GM21825 (cell line): ENCODE results near the gene GAPDHS.

Experiments used
- ATAC-seq: cut with Tn5 transposase; IDR thresholded peaks from one replicate; pipeline ENCODE4 v1.9.1; 2021; ENCODE audit warnings: mild to moderate bottlenecking, moderate library complexity; ENCODE audit not compliant: unreplicated experiment

The GAPDHS gene

DNA sequence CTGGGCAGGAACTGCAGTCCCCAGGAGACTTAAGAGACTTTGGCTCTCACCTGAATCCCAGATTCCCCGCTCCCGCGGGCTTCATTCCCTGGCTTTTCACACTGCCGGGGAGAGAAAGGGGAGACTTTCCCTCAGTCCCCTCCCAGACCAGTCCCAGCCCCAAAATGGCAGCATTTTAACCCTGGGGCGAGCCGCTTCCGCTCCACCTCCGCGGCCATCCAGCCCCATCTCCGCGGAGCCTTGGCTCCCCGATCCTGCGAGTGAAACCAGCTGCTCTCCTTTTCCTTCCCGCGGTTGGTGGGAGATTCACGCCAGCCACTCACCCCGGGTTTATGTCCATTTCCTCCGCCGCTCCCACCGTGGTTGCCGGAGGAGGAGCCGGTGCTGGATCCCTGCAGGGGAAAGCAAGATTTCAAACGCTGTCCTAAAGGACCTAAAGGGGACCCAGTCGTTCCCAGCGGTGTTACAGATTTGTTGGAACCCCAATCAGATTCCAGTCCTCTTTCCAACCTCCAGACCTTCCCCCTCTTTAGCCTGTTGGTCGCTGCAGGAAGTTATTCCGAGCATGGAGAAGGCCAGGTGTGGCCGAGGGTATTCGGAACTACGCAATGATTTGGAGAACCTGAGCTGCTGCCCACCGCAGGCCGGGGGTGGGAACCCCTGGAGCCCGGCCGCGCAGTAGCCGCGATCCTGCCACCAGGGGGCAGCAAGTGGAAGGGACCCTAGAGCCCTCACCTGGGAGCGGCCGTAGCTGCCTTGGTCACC lies 23.2 kb upstream of the GAPDHS start:
- ATAC-seq, result peak; percentile 46

DNA sequence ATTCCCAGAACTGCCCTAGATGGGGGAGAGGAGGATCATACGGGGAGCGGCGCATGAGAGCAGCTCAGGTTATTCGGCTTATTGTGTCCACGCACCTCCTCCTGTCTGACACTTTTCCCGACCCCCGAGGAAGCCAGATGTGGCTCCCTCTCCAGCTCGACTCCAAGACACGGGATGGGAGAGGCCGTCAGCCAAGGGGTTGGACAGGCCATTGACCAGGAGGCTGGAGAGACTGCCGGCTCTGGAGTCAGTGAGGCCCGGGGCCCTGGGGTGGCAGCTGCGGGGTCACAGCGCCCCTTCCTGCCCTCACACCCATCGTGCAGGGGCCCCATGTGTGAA lies 22.7 kb upstream of the GAPDHS start:
- no peak for ATAC-seq

DNA sequence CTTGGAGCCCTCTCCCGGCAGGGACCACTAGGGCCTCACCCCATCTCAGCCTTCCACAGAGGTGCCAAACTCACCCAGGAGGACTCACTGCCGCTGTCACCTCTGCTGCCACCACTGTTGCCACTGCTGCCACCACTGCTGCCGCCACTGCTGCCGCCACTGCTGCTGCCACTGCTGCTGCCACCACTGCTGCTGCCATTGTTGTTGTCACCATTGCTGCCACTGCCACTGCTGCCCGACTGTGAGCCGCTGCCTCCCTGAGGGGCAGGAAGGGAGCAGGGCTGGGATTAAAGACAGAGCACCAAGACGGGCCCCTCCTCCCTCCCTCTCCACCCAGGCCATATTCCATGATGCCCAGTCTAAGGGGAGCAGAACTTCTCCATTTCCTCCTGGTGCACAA lies 21.9 kb upstream of the GAPDHS start:
- ATAC-seq, result no peak

DNA sequence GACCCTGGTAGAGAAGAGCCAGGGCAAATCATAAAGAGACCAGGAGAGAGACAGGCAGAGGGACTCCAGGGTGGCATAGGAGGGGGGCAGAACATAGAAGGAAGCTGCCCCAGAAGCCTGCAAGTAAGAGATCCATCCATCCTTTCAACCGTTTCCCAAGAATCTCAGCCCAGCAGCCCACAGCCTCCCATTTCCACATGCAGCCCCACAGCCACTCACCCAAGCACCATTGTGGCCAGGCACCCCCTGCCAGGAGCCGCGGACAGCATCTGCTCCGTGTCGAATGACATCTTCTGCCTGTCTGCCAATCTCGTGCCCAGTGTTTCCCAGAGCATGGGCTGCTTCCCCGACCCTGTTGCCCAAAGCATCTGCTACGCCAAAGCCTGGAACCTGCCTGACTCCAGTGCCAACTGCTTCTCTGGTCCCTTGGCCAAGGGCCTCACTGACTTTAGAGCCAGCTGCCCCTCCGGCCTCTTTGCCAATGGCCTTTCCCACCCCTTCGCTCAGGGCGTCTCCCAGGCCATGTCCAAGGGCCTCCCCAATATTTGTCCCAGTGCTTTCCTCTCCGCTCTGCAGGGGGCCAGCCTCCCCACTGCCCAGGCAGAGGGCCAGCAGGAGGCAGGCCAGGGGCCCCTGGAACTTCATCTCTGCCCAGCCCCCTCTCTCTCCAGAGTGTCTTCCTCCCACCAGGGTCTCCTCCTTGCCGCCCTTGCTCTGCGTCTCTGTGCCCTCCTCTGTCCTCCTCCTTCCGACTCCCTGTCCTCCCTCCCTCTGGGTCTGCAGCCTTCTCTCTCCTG lies 20.2 kb upstream of the GAPDHS start:
- ATAC-seq, result no peak

DNA sequence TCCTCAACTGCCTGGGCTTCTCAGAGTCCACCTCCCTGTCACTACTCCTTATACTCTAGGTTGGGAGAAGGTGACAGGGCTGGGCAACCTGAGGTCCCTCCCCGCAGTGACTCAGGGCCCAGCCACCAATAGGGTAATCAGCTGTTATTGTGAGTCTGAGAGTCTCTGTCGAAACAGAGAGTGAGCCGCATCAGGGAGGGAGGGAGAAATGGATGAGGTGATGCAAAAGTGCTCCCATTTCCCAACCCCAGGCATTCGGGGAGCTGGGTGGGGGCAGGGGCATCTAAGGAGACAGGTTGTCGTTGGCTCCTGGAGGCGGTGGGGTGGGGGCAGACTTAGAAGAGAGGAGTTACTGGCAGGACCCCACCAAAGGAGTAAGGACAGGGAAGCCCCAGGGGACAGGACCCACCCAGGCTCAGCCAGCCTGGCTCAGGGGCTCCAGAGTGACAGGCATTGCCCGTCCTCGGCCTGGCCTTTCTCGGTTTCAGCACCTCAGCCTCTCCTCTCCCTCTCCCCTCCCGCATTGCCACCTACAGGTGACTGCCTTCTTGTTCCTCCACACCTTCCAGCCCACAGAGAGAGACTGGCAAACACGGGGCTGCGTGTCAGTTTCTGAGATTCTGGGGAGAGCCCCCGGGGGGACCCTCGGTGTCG lies 19.5 kb upstream of the GAPDHS start, which contains the start of gene DMKN:
Gene DMKN (minus strand): TSS at position 22 of the 654 bp plus-strand sequence. CDS start 174 bp downstream, outside the sequence.
- no peak for ATAC-seq

DNA sequence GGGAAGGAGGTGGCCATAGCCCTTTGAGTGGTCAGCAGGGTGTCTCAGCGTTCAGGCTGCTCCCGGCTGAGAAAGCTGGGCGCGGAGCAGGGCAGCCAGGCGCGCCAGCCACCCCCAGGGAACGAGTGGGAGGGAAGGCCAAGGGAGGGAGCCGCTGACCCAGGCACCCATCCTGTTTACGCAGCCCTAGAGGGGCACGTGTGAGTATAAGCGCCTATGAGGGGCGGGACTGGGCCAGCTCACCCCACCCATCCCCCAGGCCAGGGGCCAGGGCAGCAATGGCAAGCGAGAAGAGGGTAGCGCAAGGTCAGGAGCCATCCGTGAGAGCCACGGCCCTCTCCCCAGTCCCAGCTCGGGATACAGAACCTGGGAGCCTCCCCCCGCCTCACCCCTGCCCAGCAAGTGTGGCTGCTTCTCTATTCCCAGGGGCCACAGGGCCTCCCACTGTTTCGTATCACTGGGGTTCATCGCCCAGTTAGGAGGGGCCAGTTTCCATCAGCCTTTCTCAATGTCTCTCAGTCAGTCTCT lies 18.9 kb upstream of the GAPDHS start:
- ATAC-seq, result no peak

DNA sequence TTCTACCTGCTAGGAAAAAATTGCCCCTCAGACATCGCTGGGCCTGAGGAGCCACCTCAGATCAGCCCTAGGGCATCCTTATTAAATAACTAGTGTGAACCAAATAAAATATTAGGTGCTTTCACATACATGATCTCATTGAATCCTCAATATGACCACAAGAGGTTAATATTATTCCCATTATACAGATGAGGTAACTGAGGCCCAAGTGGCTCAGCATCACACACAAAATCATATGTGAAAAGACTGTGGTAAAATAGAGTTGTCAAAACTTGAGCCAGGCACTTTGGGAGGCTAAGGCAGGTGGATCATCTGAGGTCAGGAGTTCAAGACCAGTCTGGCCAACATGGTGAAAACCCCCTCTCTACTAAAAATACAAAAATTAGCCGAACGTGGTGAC lies 16.9 kb upstream of the GAPDHS start:
- ATAC-seq, result no peak

DNA sequence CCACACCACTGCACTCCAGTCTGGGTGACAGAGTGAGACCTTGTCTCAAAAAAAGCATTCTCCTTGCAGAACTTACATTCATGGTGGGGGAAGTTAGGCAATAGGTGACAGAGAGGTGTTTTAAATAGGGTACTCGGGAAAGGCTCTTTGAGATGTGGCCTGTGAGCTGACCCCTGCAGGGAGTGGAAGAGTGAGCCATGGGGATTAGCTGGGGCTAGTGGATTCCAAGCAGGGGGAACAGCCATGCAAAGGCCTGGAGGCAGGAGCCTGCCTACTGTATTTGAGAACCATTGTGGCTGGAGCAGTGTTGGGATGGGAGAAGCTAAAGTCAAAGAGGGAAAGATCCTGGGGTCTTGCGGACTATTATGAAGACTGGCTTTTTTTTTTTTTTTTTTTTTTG lies 15.9 kb upstream of the GAPDHS start:
- ATAC-seq, result no peak

DNA sequence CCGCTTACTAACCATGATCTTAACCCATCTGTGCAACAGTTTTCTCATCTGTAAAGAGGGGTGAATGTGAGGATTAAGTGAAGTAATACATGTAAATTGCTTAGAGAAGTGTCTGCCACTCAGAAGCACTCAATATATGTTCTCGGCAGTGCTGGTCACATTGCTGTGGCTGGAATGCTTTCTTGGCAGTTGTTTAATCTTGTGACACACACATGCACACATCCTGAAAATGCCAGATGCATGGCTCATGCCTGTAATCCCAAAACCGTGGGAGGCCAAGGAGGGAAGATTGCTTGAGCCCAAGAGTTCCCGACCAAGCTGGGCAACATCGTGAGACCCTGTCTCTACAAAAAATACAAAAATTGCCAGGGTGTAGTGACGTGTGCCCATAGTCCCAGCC lies 14.9 kb upstream of the GAPDHS start:
- no peak for ATAC-seq

DNA sequence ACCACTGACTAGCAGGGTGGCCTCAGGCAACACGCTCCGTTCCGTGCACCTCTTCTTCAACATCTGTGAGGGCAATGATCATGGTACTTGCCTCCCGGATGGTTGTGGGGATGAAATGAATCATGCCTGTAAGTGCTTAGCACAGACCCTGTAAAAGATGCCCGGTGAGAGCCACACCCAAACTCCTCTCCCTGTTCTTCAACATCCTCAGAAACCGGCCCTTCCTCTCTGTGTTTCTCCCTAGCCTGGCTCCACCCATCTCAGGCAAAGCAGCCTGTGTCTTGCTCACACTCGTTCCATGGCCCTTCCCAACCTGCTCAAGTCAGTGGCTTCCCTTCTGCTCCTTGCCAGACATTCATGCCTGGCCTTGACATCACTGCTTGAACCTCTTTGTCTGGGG lies 14.0 kb upstream of the GAPDHS start:
- ATAC-seq, result no peak

DNA sequence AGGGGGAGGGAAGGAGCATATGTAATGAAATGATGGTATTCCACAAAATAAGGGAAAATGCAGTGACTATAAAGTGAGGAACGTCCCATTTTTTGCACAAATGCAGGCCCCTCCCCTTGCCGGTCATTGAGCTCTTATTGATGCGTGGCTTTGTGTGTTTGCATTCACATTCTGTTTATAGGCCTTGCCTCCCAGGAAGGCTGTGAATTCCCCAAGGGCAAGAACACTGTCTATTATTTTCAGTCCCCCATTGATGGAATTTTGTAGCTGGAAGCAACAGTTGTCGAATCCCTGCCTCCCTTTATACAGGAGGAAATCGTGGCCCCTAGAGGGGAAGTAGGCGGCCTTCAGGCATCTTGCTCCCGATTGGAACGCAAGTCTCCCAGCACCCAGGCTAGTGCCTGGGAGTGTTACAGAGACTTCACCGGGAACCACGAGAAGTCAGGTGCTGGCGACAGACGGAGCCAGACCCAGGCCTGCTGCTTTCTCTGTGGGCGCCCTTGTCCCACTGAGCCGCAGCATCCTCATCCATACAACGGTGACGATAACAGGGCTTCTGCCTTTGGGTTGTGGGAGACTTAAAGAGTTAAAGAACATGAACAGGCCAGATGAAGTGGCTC lies 12.0 kb upstream of the GAPDHS start:
- ATAC-seq, result no peak

DNA sequence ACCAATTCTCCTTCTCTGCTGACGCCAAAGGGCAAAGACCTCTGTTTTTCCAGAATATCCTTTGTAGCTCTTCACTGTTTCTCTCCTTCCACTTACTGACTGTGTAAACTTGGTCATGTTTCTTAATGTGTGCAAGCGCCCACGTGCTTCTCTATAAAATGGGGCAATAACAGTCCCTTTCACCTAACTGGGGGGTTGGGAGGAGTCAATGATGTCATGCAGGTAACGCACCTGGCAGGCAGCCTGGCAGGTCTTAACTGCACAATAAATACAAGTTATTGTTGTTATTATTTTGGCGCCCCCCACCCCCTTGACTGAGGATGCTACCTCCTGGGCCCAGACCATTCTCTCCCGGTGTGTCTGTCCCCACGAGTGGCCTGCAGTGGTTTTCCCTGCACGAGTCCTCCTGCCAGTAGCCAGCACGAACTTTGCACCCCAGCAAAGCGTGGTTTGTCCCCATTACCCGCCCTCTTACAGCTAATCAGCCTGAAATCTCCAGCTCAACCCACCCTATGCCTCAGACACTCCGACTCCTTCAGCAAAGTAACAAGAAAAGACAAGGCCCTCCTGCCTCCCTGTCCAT lies 10.4 kb upstream of the GAPDHS start:
- ATAC-seq, result no peak

DNA sequence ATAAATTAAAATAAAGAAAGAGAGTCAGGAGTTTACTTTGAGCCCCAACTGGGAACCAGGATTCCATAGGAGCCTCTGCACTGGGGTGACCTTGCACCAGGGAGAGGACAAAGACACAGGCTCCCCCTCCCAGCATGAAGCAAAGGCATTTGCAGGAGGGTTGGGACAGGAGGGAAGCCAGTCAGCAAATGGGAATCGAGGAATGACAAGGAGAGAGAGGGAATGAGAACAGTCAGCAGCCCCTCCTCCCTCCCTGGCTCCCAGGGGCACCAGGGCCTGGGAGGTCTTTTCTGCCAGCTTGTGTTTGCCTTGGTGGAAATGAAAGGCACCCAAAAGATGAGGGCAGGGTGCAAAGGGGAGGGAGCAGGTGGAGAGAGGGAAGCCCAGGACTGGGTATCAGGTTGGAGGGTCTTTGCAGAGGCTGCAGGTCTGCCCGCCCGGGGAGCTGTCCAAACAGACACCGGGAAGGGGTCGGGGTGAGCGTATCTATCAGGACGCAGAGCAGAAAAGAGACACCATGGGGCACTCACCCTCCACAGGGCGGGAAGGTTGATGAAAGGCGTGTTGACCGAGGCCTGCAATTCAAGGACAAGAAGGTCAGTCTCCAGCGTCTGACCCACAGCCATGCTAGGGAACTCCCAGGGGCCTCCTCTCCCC lies 8.9 kb upstream of the GAPDHS start:
- ATAC-seq, result no peak

DNA sequence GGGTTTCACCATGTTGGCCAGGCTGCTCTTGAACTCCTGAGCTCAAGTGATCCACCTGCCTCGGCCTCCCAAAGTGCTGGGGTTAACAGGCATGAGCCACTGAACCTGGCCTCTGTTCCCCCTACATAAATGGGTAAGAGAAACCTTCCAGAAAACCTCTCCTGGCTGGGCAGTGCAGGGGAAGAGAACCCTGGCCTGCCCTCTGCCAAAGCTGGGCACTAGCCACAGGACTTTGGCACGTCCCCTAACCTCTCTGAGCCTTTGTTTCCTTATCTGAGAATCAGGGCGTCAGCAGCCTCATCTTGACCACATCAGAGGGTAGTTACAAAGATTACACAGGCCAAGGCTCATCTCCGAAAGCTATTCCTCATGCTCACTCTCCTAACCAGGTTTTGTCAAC lies 7.4 kb upstream of the GAPDHS start:
- ATAC-seq, result no peak

DNA sequence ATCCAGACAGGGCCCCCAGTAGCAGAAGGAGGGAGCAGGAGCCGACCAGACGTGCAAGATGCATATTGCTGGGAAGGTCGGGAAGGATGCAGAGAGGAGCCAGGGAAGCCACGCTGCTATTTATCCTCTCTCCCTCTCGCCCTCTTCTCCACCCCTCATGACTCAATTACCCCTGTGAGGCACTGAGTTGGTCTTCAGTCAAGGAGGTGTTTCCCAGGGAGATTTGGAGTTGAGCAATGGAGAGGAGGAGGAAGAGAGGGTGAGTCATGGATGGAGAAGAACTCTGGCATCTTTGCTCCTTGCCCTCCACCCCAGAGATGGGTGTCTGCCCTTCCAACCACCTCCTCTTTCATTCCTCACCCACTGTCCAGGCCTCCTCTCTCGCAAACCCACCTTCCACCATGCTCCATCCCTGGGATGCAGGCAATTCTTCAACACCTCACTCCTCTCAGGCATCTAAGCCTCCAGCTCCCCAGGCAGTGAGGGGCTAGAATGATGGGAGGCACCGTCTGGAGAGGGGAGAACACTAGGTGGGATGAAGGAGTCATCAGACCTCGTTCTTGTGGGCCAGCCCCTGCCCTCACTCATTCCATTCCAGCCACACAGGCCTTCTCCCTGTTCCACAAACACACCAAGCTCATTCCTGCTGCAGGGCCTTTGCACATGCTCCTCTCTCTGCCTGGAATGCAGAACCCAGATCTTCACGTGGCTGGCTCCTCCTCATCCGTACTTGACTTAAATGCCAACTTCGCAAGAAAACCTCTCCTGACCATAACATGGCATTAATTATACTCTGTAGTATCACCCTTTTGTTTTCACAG lies 4.8 kb upstream of the GAPDHS start, which contains the start of gene SBSN:
Gene SBSN (minus strand): TSS at position 94 of the 821 bp plus-strand sequence. CDS start 30 bp downstream, at position 64.
- ATAC-seq, result no peak

DNA sequence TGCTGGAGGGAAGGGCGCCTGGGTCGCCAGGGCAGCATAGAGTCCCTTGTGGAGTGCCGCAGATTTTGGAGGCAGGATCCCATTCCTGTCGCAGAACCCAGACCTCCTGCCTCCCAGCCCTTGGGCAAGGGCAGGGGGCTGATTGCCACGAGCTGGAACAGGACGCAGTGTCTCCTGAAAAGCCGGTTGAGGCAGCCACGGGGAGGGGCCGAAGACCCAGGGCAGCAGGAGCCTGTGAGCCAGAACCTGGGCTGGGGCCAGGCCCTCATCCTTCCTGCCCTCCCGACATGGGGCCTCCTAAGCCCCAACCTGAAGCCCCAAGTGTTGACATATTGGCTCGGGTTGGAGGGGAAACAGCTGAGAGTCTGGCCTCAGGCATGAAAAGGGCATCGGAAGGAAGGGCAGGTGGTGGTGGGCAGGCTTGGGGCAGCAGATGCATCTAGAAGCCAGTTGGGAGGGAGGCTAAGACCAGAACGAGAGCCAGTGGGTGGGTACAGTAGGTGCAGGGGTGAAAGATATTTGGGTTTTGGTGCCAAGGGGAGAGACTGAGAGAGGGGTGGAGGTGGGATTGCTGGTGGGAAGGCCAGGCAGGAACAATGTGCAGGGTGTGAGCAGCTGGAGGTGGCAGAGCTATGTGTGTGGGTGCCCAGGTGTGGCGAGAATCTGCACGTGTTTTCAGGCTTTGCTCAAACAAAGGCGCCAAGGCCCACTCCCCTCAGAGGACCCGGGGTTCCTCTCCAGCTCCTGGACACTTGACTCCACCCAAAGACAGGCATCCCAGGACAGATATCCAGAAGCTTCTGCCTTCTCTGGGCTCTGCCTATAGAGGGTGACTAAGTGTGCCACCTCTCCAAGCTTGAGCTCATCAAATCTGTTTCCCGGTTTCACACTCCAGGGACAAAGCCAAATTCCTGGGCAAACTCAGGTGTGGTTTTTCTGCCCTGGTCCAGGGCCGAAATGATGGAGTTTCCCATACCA lies 3.7 kb upstream of the GAPDHS start:
- no peak for ATAC-seq

DNA sequence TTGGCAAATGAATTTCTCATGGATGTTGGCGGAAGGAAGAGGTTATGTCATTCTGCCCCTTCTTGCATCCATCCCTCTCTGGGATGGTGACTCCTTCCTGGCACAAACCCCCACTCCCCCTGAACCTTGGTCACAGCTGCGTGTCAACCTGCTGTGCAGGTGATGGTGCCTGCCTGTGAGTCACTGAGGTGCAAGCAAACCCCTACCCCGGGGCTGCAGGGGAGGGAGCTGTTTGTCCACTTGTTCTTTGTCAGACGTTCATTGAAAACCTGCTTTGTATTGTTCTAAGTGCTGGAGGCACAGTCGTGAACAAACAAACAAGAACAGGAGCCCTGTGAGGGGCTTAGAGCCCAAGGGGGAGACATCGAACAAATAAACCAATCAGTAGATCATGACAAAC lies 2.0 kb upstream of the GAPDHS start:
- no peak for ATAC-seq

DNA sequence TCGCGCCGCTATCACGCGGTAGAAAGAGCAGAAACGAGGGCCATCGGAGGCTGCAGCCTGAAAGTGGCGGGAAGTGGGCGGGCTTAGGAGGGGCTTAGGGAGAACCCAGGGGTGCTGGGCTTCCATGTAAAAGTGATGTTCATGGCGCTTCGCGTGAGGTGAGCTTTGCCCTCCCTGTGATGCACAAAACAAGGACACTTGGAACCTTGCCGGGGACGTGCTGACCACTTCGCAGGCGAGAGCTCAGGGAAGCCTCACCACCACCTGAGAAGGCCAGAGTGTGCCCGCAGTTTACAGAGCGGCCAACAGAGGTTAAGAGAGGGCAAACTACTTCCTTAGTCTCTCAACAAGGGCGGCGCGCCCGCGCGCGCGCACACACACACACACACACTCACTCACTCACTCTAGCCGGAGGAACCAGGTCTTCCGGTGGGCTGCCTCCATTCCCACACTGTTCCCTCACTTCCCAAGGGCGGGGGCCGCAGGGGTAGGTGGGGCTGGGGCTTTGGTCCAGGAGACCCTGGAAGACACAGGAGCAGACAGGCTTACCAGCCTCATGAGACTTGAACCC lies 651 bp downstream of the GAPDHS start:
- no peak for ATAC-seq
